Heart left ventricle (tissue), 16 donors: ENCODE measurements around the gene USP10. TPM values are rescaled to one million over a fixed set of nuclear protein-coding genes. Genes with fewer than 3 reads are reported as not detected.

Experiments
- ATAC-seq, 4 donors: fragments of 200-7000 bp; cut with Tn5 transposase; one replicate each; pipeline ENCODE4 v1.9.1; 2020 to 2022; ENCODE audit warnings: moderate library complexity in 4 of 4, mild to moderate bottlenecking in 3 of 4, moderate number of reproducible peaks in 1 of 4
- DNase-seq, 5 donors: peaks; one replicate each; pipeline ENCODE4 v3.0.0-alpha.2; 2020
- H3K27ac ChIP-seq, 12 donors: fragments of 200-600 bp; sonication (generic) in 4 of 12; one replicate each; pipeline versions ENCODE4 v1.5.0 to v1.8.0; 2016 to 2022; ENCODE audit warnings: mild to moderate bottlenecking in 2 of 12
- H3K27me3 ChIP-seq, 9 donors: fragments of 200-600 bp; sonication (generic) in 2 of 9; one replicate each; pipeline versions ENCODE4 v1.5.1 to v1.8.0; 2016 to 2022; ENCODE audit warnings: mild to moderate bottlenecking in 3 of 9
- H3K36me3 ChIP-seq, 9 donors: fragments of 200-600 bp; sonication (generic) in 2 of 9; one replicate each; pipeline versions ENCODE4 v1.5.0 to v1.8.0; 2018 to 2022; ENCODE audit warnings: mild to moderate bottlenecking in 2 of 9
- H3K4me1 ChIP-seq, 12 donors: fragments of 200-600 bp; sonication (generic) in 4 of 12; one replicate each; pipeline versions ENCODE4 v1.5.0 to v1.8.0; 2016 to 2022; ENCODE audit warnings: mild to moderate bottlenecking in 3 of 12
- H3K4me3 ChIP-seq, 12 donors: fragments of 200-600 bp; sonication (generic) in 4 of 12; one replicate each; pipeline versions ENCODE4 v1.5.0 to v1.8.0; 2017 to 2022; ENCODE audit warnings: mild to moderate bottlenecking in 9 of 12, moderate library complexity in 4 of 12
- H3K9me3 ChIP-seq, 12 donors: fragments of 200-600 bp; sonication (generic) in 4 of 12; one replicate each; pipeline versions ENCODE4 v1.5.0 to v1.8.0; 2016 to 2022; ENCODE audit warnings: mild to moderate bottlenecking in 1 of 12
- CTCF ChIP-seq, 12 donors: fragments of 200-600 bp; sonication (generic) in 4 of 12; IDR thresholded peaks; one replicate each; pipeline versions ENCODE4 v1.5.0 to v1.8.0; 2018 to 2022; ENCODE audit warnings: antibody characterized with exemption in 12 of 12, mild to moderate bottlenecking in 5 of 12
- POLR2A ChIP-seq, 2 donors: fragments of 450-650 bp; IDR thresholded peaks; one replicate each; pipeline ENCODE4 v1.6.1; 2017; ENCODE audit warnings: antibody characterized with exemption in 2 of 2, mild to moderate bottlenecking in 2 of 2, moderate library complexity in 2 of 2
- WGBS, 4 donors: extraction: QIAGEN DNeasy Blood & Tissue Kit in 2 of 4; methylation state at CpG; one replicate each; pipeline versions ENCODE4 v1.1.5 to v1.1.7; 2013 to 2018; 5-methylcytosine and 5-hydroxymethylcytosine counted together
- intact Hi-C, 10 donors: fragments of 100-400 bp; cut with DNase I; formaldehyde crosslinking; loops; one replicate each; pipeline versions ENCODE4 v1.11.1 to v1.14.2; 2022
- polyA plus RNA-seq, 2 donors: library from polyadenylated mRNA; stranded (reverse); fragments of 200-250 nt; gene quantifications; one replicate each; pipeline ENCODE4 v1.2.3, GENCODE V29; 2013
- total RNA-seq, 9 donors: library from RNA; depleted of rRNA in 2 of 9; stranded (reverse); fragments of >200 nt in 2 of 9; fragmentation: NEBNext Ultra II Directional in 3 of 9; extraction: Animal tissue kit (Norgen Biotek cat#: 25700) in 3 of 9; gene quantifications; one replicate each; pipeline versions ENCODE4 v1.1.0 to v1.2.4, GENCODE V29; 2016 to 2023
- donor health status: ischemic (EF 13 %, LVEDD 7.1; RV severe dilation, severe dysfunction).
- donor health status: healthy with polysubstance abuse.
- donor health status: DM: no; HTN: yes; CAD: no.
- donor health status: DM: no; HTN: no; CAD: no.
- donor health status: ischemic (EF 25% LVEDD 6.9; RV normal size, moderate dysfunction).
- donor health status: ischemic (EF 25% LVEDD 5.7; RV mildly dilated, moderate dysfunction).
- donor health status: healthy.
- donor health status: DM: yes; HTN: yes; CAD: no.
- donor health status: ischemic (EF 35%, LVEDD 5.7; RV mildly dilated, moderate dysfunction).
- donor health status: nonischemic (EF 11% LVEDD 7.7; RV severe dilation, severe dysfunction).
- donor health status: DM: yes; HTN: yes; CAD: no.
- donor health status: PGD.
- donor health status: ischemic (EF 29% LVEDD 5.4; RV normal size, mild dysfunction).
- donor health status: nonischemic (EF 23%, LVEDD 6.1; RV moderate dilation, normal function).

USP10 gene
- total and polyA plus RNA-seq, 11 donors, result 17.8 to 73.5 (median 61.6) TPM

DNA sequence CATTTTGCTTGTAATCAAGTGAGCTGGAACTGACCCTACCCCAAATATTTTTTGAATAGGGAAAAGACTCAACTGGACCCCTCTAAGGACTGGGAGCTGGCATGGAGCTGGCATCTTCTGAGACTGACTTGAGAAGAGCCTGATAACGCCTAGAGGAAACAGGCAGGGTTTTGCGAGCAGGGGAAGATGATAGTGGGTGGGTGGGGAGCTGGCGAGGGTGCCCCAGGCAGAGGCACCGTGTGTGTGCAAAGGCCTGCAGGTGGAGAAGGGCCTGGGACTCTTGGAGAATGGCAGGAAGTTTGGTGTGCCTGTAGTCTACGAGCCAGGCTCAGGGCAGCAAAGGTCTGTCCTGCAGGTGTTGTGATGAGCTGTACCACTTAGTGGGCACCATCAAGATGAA is 124.1 kb downstream of the USP10 start:
- peaks cover 0 to 3% (median 0%) of the 10 kb centered on the region in 9 donors for H3K36me3 ChIP-seq
- 61 to 78% (median 66%) methylated on average over 5 of the region's 5 CpGs for WGBS, 4 donors
- ATAC-seq (no peak), DNase-seq (no peak)
- intact Hi-C loops, result loop anchor here in 2 of 10 donors (5.0 to 10.0 kb wide), 3 partner anchors 48 to 128 kb away; no protein-coding TSS in a partner anchor
- peaks cover 0 to 9% (median 0%) of the 10 kb centered on the region in 9 donors for H3K27me3 ChIP-seq
- TF ChIP-seq CTCF (IDR thresholded peaks at IDR 0.05) (no peak), POLR2A (IDR thresholded peaks at IDR 0.05) (no peak)
- H3K27ac ChIP-seq, result peak overlapping the region in 10 of 12 donors; percentile 11 to 97 (median 72)
- H3K4me3 ChIP-seq, result no peak overlapping the region
- H3K9me3 ChIP-seq, result no peaks in the 10 kb centered on the region
- peaks cover 0 to 65% (median 15%) of the 10 kb centered on the region in 12 donors for H3K4me1 ChIP-seq

DNA sequence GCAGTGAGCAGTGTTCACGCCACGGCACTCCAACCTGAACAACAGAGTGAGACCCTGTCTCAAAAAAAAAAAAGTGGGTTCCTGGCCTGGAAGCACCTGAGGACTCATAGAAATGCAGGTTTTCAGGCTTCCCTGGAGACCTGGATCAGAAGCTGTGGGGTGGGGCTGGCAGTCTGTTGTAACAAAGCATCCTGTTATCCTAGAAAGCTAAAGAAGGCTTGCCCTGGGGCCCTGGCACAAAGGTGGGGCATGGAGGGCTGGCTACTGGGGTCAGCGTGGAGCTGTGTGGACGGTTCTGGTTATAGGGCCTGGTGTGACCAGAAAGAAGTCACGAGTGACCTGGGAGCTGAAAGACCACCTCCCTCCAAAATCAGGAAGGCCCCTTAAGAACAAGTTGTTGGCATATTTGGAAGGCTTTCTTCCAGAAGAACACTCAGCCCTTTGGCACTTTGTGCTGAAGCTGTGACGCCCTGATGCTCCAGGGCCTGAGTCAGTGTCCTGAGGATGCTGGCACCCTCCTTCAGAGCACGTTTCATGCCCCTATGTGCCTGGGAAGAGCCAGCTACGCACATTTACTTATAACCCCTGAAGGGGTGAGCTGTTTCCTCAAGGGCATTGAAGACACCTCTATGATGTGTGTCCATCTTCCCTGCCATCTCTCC is 126.2 kb downstream of the USP10 start:
- peaks cover 0 to 5% (median 0%) of the 10 kb centered on the region in 9 donors for H3K27me3 ChIP-seq
- intact Hi-C loops, result loop anchor here in 1 of 10 donors (10.0 kb wide), 1 partner anchor 71 kb away; no protein-coding TSS in a partner anchor
- H3K4me3 ChIP-seq, result peak overlapping the region in 1 of 12 donors; percentile 4
- ATAC-seq (no peak), DNase-seq (no peak)
- H3K36me3 ChIP-seq, result peaks cover 0 to 7% (median 0%) of the 10 kb centered on the region in 9 donors
- H3K27ac ChIP-seq, result peak overlapping the region in 9 of 12 donors; percentile 46 to 97 (median 59)
- H3K4me1 ChIP-seq, result peaks cover 0 to 51% (median 13%) of the 10 kb centered on the region in 12 donors
- TF ChIP-seq CTCF (IDR thresholded peaks at IDR 0.05) (no peak), POLR2A (IDR thresholded peaks at IDR 0.05) (no peak)
- WGBS, 4 donors, result 90 to 93% (median 91%) methylated on average over 7 to 8 of the region's 8 CpGs
- H3K9me3 ChIP-seq, result no peaks in the 10 kb centered on the region

- WGBS, 4 donors, result 44 to 72% (median 63%) methylated on average over 9 to 13 of the region's 13 CpGs
- H3K9me3 ChIP-seq, result no peaks in the 10 kb centered on the region
- peaks cover 0 to 8% (median 0%) of the 10 kb centered on the region in 9 donors for H3K36me3 ChIP-seq
- peak overlapping the region; percentile 20 to 97 (median 56) for H3K27ac ChIP-seq
- H3K27me3 ChIP-seq, result peaks cover 0 to under 1% (median 0%) of the 10 kb centered on the region in 9 donors
- intact Hi-C loops, result loop anchor here in 1 of 10 donors (10.0 kb wide), 1 partner anchor 72 kb away; no protein-coding TSS in a partner anchor
- H3K4me3 ChIP-seq, result peak overlapping the region in 1 of 12 donors; percentile 4
- TF ChIP-seq POLR2A (IDR thresholded peaks at IDR 0.05) (no peak), CTCF (IDR thresholded peaks at IDR 0.05) (no peak)
- peak; percentile 37 to 74 (median 49) for ATAC-seq
- DNase-seq, result peak in 3 of 5 donors; percentile 70 to 78 (median 75)
- H3K4me1 ChIP-seq, result peaks cover 0 to 51% (median 14%) of the 10 kb centered on the region in 12 donors
Observed at GRCh38 chr16:84826558-84826941, 126.8 kb downstream of the USP10 start.

DNA sequence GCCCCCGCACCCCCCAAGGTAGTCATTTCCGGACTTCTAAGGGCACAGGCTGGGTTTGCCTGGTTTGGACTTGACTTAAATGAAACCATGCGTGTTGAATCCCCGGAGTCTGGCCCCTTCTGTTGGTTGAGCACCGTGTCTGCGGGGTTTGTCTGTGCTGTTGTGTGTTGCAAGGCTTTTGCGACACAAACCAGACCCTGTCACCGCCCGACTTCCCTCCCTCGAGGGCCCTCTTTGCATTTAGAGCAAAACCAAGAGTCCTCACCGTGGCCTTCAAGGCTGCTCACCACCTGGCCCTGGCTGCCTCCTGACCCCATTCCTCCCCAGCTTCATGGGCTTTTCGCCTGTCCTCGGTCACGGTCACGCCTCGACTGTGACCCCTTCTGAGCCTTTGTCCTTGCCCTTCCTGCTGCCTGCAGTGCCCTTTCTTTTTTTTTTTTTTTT is 127.4 kb downstream of the USP10 start:
- DNase-seq, result no peak
- peak in 1 of 4 donors; percentile 9 for ATAC-seq
- peaks cover 0 to 8% (median 0%) of the 10 kb centered on the region in 9 donors for H3K36me3 ChIP-seq
- H3K9me3 ChIP-seq, result no peaks in the 10 kb centered on the region
- intact Hi-C loops, result loop anchor here in 1 of 10 donors (10.0 kb wide), 1 partner anchor 72 kb away; no protein-coding TSS in a partner anchor
- no peaks in the 10 kb centered on the region for H3K27me3 ChIP-seq
- peak overlapping the region; percentile 20 to 97 (median 56) for H3K27ac ChIP-seq
- H3K4me1 ChIP-seq, result peaks cover 0 to 55% (median 17%) of the 10 kb centered on the region in 12 donors
- 44 to 58% (median 52%) methylated on average over 16 of the region's 16 CpGs for WGBS, 4 donors
- H3K4me3 ChIP-seq, result peak overlapping the region in 1 of 12 donors; percentile 4
- TF ChIP-seq CTCF (IDR thresholded peaks at IDR 0.05) (no peak), POLR2A (IDR thresholded peaks at IDR 0.05) (no peak)
